ENCODE results near the gene DSC1.

Gene DSC1

DNA sequence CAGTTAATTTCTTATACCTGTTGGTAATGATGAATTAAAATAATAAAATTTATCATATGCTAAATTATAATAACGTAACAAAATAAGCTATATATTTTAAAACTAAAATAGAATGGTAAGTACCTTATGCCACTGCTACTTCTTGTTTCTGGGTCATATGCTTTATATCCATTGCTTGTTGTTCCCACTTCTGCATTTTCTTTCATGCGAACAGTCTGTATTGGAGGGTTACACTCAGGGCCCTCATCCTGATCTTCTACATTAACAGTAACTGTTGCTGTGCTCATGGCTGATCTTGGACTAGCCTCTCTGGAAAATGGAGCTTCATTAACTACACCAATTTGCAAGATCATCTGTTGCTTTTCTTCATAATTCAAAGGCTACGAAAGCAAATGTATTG is 82.7 kb downstream of the DSC1 start:
- FAIRE-seq (no peak), DNase-seq (ENCODE audit: insufficient read length, low spot score) (no peak)
- TF ChIP-seq, protein P1, sequence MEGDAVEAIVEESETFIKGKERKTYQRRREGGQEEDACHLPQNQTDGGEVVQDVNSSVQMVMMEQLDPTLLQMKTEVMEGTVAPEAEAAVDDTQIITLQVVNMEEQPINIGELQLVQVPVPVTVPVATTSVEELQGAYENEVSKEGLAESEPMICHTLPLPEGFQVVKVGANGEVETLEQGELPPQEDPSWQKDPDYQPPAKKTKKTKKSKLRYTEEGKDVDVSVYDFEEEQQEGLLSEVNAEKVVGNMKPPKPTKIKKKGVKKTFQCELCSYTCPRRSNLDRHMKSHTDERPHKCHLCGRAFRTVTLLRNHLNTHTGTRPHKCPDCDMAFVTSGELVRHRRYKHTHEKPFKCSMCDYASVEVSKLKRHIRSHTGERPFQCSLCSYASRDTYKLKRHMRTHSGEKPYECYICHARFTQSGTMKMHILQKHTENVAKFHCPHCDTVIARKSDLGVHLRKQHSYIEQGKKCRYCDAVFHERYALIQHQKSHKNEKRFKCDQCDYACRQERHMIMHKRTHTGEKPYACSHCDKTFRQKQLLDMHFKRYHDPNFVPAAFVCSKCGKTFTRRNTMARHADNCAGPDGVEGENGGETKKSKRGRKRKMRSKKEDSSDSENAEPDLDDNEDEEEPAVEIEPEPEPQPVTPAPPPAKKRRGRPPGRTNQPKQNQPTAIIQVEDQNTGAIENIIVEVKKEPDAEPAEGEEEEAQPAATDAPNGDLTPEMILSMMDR (IDR thresholded peaks at IDR 0.05; ENCODE audit: insufficient read depth, missing control alignments), result no peak
